H9 (cell line): ENCODE results near the gene GPR108. TPM values are rescaled to one million over a fixed set of nuclear protein-coding genes. Genes with fewer than 3 reads are reported as not detected.

ENCODE experiments used
- DNase-seq: peaks from one replicate; pipeline ENCODE4 v3.0.0-alpha.2; 2017
- H2AFZ ChIP-seq: one replicate; pipeline ENCODE4 v1.6.1; 2013; ENCODE audit warnings: mild to moderate bottlenecking, low read length, control low read depth, moderate library complexity
- H2AK5ac ChIP-seq: 2 replicates; pipeline ENCODE4 v1.6.1; 2013; ENCODE audit warnings: low read length, control low read depth, mixed read lengths; ENCODE audit not compliant: insufficient read length
- H2BK120ac ChIP-seq: one replicate; pipeline ENCODE4 v1.6.1; 2013; ENCODE audit warnings: low read depth, mild to moderate bottlenecking, low read length, control low read depth, inconsistent platforms; ENCODE audit not compliant: poor library complexity, severe bottlenecking
- H2BK12ac ChIP-seq: 2 replicates; pipeline ENCODE4 v1.6.1; 2013; ENCODE audit warnings: low read length, control low read depth, mixed read lengths, low read depth; ENCODE audit not compliant: insufficient read length
- H2BK15ac ChIP-seq: 2 replicates; pipeline ENCODE4 v1.6.1; 2013; ENCODE audit warnings: low read depth, low read length, control low read depth
- H2BK20ac ChIP-seq: one replicate; pipeline ENCODE4 v1.6.1; 2013; ENCODE audit warnings: low read depth, mild to moderate bottlenecking, low read length, control low read depth, inconsistent platforms; ENCODE audit not compliant: poor library complexity, severe bottlenecking
- H2BK5ac ChIP-seq: 2 replicates; pipeline ENCODE4 v1.6.1; 2013; ENCODE audit warnings: low read length, control low read depth, mixed read lengths; ENCODE audit not compliant: insufficient read length
- H3K14ac ChIP-seq: 2 replicates; pipeline ENCODE4 v1.6.1; 2013; ENCODE audit warnings: low read length, control low read depth; ENCODE audit not compliant: insufficient read depth
- H3K18ac ChIP-seq: 2 replicates; pipeline ENCODE4 v1.6.1; 2013; ENCODE audit warnings: low read depth, mild to moderate bottlenecking, mixed read lengths, low read length, control low read depth; ENCODE audit not compliant: insufficient read length
- H3K23ac ChIP-seq: 2 replicates; pipeline ENCODE4 v1.6.1; 2013; ENCODE audit warnings: low read length, control low read depth, mixed read lengths, low read depth; ENCODE audit not compliant: insufficient read length
- H3K23me2 ChIP-seq: 2 replicates; pipeline ENCODE4 v1.6.1; 2013; ENCODE audit warnings: low read depth, mild to moderate bottlenecking, mixed read lengths, low read length, control low read depth; ENCODE audit not compliant: insufficient read length, poor library complexity, severe bottlenecking
- H3K27ac ChIP-seq: 2 replicates; pipeline ENCODE4 v1.5.1; 2013; ENCODE audit warnings: low read length, control low read depth, mixed read lengths, low read depth; ENCODE audit not compliant: insufficient read length
- H3K27me3 ChIP-seq: 2 replicates; pipeline ENCODE4 v1.6.1; 2013; ENCODE audit warnings: low read length, control low read depth, inconsistent platforms; ENCODE audit not compliant: insufficient read depth
- H3K4ac ChIP-seq: 2 replicates; pipeline ENCODE4 v1.6.1; 2013; ENCODE audit warnings: low read depth, mild to moderate bottlenecking, control low read depth, inconsistent platforms, low read length, moderate library complexity
- H3K4me1 ChIP-seq: 2 replicates; pipeline ENCODE4 v1.6.1; 2013; ENCODE audit warnings: low read length, control low read depth, inconsistent platforms; ENCODE audit not compliant: insufficient read depth
- H3K4me2 ChIP-seq: 2 replicates; pipeline ENCODE4 v1.6.1; 2013; ENCODE audit warnings: low read length, control low read depth, mixed read lengths; ENCODE audit not compliant: insufficient read length, insufficient read depth
- H3K56ac ChIP-seq: 2 replicates; pipeline ENCODE4 v1.6.1; 2013; ENCODE audit warnings: low read depth, mild to moderate bottlenecking, mixed read lengths, low read length, control low read depth; ENCODE audit not compliant: insufficient read length
- H3K79me1 ChIP-seq: 2 replicates; pipeline ENCODE4 v1.6.1; 2013; ENCODE audit warnings: low read depth, mild to moderate bottlenecking, moderate library complexity, low read length, control low read depth, inconsistent platforms; ENCODE audit not compliant: insufficient read depth, poor library complexity, severe bottlenecking
- H3K79me2 ChIP-seq: 2 replicates; pipeline ENCODE4 v1.6.1; 2013; ENCODE audit warnings: low read length, control low read depth, inconsistent platforms; ENCODE audit not compliant: insufficient read depth
- H3K9ac ChIP-seq: 2 replicates; pipeline ENCODE4 v1.6.1; 2013; ENCODE audit warnings: low read length, control low read depth, mixed read lengths; ENCODE audit not compliant: insufficient read length; ENCODE audit errors: extremely low read depth
- H3K9me3 ChIP-seq: one replicate; pipeline ENCODE4 v1.6.1; 2013; ENCODE audit warnings: low read depth, low read length, inconsistent platforms; ENCODE audit not compliant: control insufficient read depth
- H3T11ph ChIP-seq: one replicate; pipeline ENCODE4 v1.6.1; 2013; ENCODE audit warnings: mild to moderate bottlenecking, low read length, control low read depth, inconsistent platforms
- H4K20me1 ChIP-seq: one replicate; pipeline ENCODE4 v1.6.1; 2013; ENCODE audit not compliant: control insufficient read depth, insufficient read length, insufficient read depth
- H4K5ac ChIP-seq: 2 replicates; pipeline ENCODE4 v1.6.1; 2013; ENCODE audit warnings: low read depth, mild to moderate bottlenecking, mixed read lengths, low read length, control low read depth; ENCODE audit not compliant: insufficient read length
- H4K8ac ChIP-seq: replicated peaks from 2 replicates; pipeline ENCODE4 v1.6.1; 2013; ENCODE audit warnings: low read length, control low read depth, mixed read lengths, low read depth; ENCODE audit not compliant: insufficient read length
- H4K91ac ChIP-seq: 2 replicates; pipeline ENCODE4 v1.6.1; 2013; ENCODE audit warnings: low read depth, mild to moderate bottlenecking, moderate library complexity, mixed read lengths, low read length, control low read depth; ENCODE audit not compliant: insufficient read length
- H3K27ac Mint-ChIP-seq, 3 experiments: 2 replicates in 2 of 3; 3 replicates in 1 of 3; pipeline ENCODE4 v1.8.0; 2020 to 2021; ENCODE audit warnings: mixed read lengths in 3 of 3, mild to moderate bottlenecking in 1 of 3, moderate library complexity in 1 of 3
- H3K27me3 Mint-ChIP-seq: 2 replicates; pipeline ENCODE4 v1.8.0; 2021; ENCODE audit warnings: low read depth, mild to moderate bottlenecking, moderate library complexity, mixed read lengths
- H3K36me3 Mint-ChIP-seq, 3 experiments: 2 replicates in 2 of 3; 3 replicates in 1 of 3; pipeline ENCODE4 v1.8.0; 2020 to 2021; ENCODE audit warnings: low read depth in 3 of 3, mixed read lengths in 3 of 3; ENCODE audit not compliant: insufficient read depth in 1 of 3
- H3K4me1 Mint-ChIP-seq, 2 experiments: 2 replicates each; pipeline ENCODE4 v1.8.0; 2020; ENCODE audit warnings: mixed read lengths in 2 of 2
- H3K4me3 Mint-ChIP-seq, 2 experiments: 2 replicates in 1 of 2; 3 replicates in 1 of 2; pipeline ENCODE4 v1.8.0; 2020 to 2021; ENCODE audit warnings: mild to moderate bottlenecking in 2 of 2, mixed read lengths in 2 of 2, moderate library complexity in 1 of 2
- H3K9me3 Mint-ChIP-seq, 2 experiments: 2 replicates in 1 of 2; 3 replicates in 1 of 2; pipeline ENCODE4 v1.8.0; 2020; ENCODE audit warnings: mild to moderate bottlenecking in 2 of 2, mixed read lengths in 2 of 2, moderate library complexity in 1 of 2
- CTCF ChIP-seq: fragments of 200-600 bp; sonication (generic); conservative IDR thresholded peaks from 3 replicates; pipeline ENCODE4 v1.8.0; 2021; ENCODE audit warnings: antibody characterized with exemption, mild to moderate bottlenecking
- WGBS: extraction: QIAGEN DNeasy Blood & Tissue Kit; methylation state at CpG from one replicate; pipeline ENCODE4 v1.1.7; 2013; ENCODE audit warnings: missing lambda C conversion rate, low lambda C conversion rate, mixed read lengths; ENCODE audit not compliant: insufficient read length; ENCODE audit errors: extremely low coverage; 5-methylcytosine and 5-hydroxymethylcytosine counted together
- total RNA-seq: library from RNA; stranded (reverse); gene quantifications from 2 replicates; pipeline ENCODE4 v1.2.1, GENCODE V29; 2021

GPR108 gene
- total RNA-seq, 1 experiment from 2014 or later, result 38.2 TPM

- no peak overlapping the region for H4K8ac ChIP-seq
- H3K4me2 ChIP-seq, result no peak overlapping the region
- no peak overlapping the region for H3T11ph ChIP-seq
- no peaks in the 10 kb centered on the region for H3K23me2 ChIP-seq
- no peaks in the 10 kb centered on the region; the same call in 1 of the 2 replicates for H3K27me3 ChIP-seq
- no CpG with 5 or more reads among the region's 16 CpGs for WGBS
- H3K79me1 ChIP-seq, result no peaks in the 10 kb centered on the region
- no peak overlapping the region for H2BK20ac ChIP-seq
- H3K9me3 ChIP-seq, result no peaks in the 10 kb centered on the region
- H3K14ac ChIP-seq, result no peak overlapping the region
- Mint-ChIP-seq H3K4me1 (peaks cover 14 to 35% of the 10 kb centered on the region in 2 experiments), H3K27ac (no peak overlapping the region), H3K9me3 (peaks cover 3 to 5% of the 10 kb centered on the region in 2 experiments), H3K27me3 (peaks cover 53% of the 10 kb centered on the region), H3K4me3 (no peak overlapping the region), H3K36me3 (peaks cover 0 to under 1% (median 0%) of the 10 kb centered on the region in 3 experiments; a peak in 2 of 7 replicates)
- H3K4ac ChIP-seq, result no peak overlapping the region
- no peak overlapping the region for H4K5ac ChIP-seq
- no peak overlapping the region for H3K56ac ChIP-seq
- DNase-seq, result no peak
- H2BK15ac ChIP-seq, result no peak overlapping the region
- H2BK5ac ChIP-seq, result no peak overlapping the region
- no peak overlapping the region for H3K23ac ChIP-seq
- no peaks in the 10 kb centered on the region for H3K4me1 ChIP-seq
- no peaks in the 10 kb centered on the region for H4K20me1 ChIP-seq
- H3K79me2 ChIP-seq, result no peaks in the 10 kb centered on the region
- no peak overlapping the region for H3K9ac ChIP-seq
- no peak overlapping the region for H2BK12ac ChIP-seq
- no peak overlapping the region for H2BK120ac ChIP-seq
- no peak overlapping the region for H2AK5ac ChIP-seq
- H4K91ac ChIP-seq, result no peak overlapping the region
- H2AFZ ChIP-seq, result no peak overlapping the region
- H3K18ac ChIP-seq, result no peak overlapping the region
- TF ChIP-seq CTCF, result no peak
- H3K27ac ChIP-seq, result no peak overlapping the region
Measured at GRCh38 chr19:6712231-6712630, 25.1 kb downstream of the GPR108 start.
